ENCODE data around the gene CELSR3. TPM values are rescaled to one million over a fixed set of nuclear protein-coding genes. Genes with fewer than 3 reads are reported as not detected.

Gene CELSR3
- total RNA-seq, 1 experiment from 2014 or later, result 1.7 TPM

GRCh38 chr3:48635222-48636021, 27.3 kb downstream of the CELSR3 start, which contains the start of gene SLC26A6:
Gene SLC26A6, minus strand, starts transcription at chr3:48635461. Its CDS starts 68 bp downstream, at chr3:48635393.
- Histone ChIP-seq H3K27ac (peak within 1 kb of the TSS; percentile 30), H3K4me3 (peak within 1 kb of the TSS; percentile 73), H3K9me3 (replicated peaks) (no peaks in the 10 kb centered on the region), H3K4me1 (0 out of 2 replicates have a peak, but pooled peaks cover 9% of the 10 kb centered on the region), H3K27me3 (no peaks in the 10 kb centered on the region), H3K36me3 (peaks cover 2% of the 10 kb centered on the region; the same call in 1 of the 2 replicates)
- peak; percentile 97 for DNase-seq

GRCh38 chr3:48634661-48635221, 27.9 kb downstream of the CELSR3 start:
- H3K27me3 ChIP-seq, result no peaks in the 10 kb centered on the region
- peak overlapping the region; percentile 73 for H3K4me3 ChIP-seq
- H3K27ac ChIP-seq, result peak overlapping the region; percentile 30
- 0 out of 2 replicates have a peak, but pooled peaks cover 9% of the 10 kb centered on the region for H3K4me1 ChIP-seq
- H3K36me3 ChIP-seq, result peaks cover 2% of the 10 kb centered on the region; the same call in 1 of the 2 replicates
- H3K9me3 ChIP-seq (replicated peaks), result no peaks in the 10 kb centered on the region
- DNase-seq, result peak; percentile 67 to 73

- Histone ChIP-seq H3K27ac (no peak overlapping the region), H3K27me3 (no peaks in the 10 kb centered on the region), H3K4me3 (no peak overlapping the region), H3K36me3 (peaks cover 2% of the 10 kb centered on the region; the same call in 1 of the 2 replicates), H3K9me3 (replicated peaks) (no peaks in the 10 kb centered on the region), H3K4me1 (0 out of 2 replicates have a peak, but pooled peaks cover 9% of the 10 kb centered on the region)
- no peak for DNase-seq
Measured at GRCh38 chr3:48633743-48634142, 28.9 kb downstream of the CELSR3 start.

GRCh38 chr3:48633256-48633655, 29.4 kb downstream of the CELSR3 start:
- Histone ChIP-seq H3K27ac (no peak overlapping the region), H3K36me3 (peaks cover 2% of the 10 kb centered on the region; the same call in 1 of the 2 replicates), H3K4me3 (no peak overlapping the region), H3K27me3 (no peaks in the 10 kb centered on the region), H3K9me3 (replicated peaks) (no peaks in the 10 kb centered on the region), H3K4me1 (0 out of 2 replicates have a peak, but pooled peaks cover 9% of the 10 kb centered on the region)
- DNase-seq, result no peak

GRCh38 chr3:48631516-48632448, 30.9 kb downstream of the CELSR3 start:
- Histone ChIP-seq H3K36me3 (peaks cover 4% of the 10 kb centered on the region), H3K27ac (no peak overlapping the region), H3K4me3 (no peak overlapping the region), H3K27me3 (no peaks in the 10 kb centered on the region), H3K9me3 (replicated peaks) (no peaks in the 10 kb centered on the region), H3K4me1 (0 out of 2 replicates have a peak, but pooled peaks cover 6% of the 10 kb centered on the region)
- DNase-seq, result no peak

GRCh38 chr3:48630833-48631232, 31.9 kb downstream of the CELSR3 start:
- DNase-seq, result no peak
- Histone ChIP-seq H3K27me3 (no peaks in the 10 kb centered on the region), H3K27ac (no peak overlapping the region), H3K9me3 (replicated peaks) (no peaks in the 10 kb centered on the region), H3K4me3 (no peak overlapping the region), H3K4me1 (no peaks in the 10 kb centered on the region), H3K36me3 (peaks cover 4% of the 10 kb centered on the region)

GRCh38 chr3:48630407-48630806, 32.3 kb downstream of the CELSR3 start:
- Histone ChIP-seq H3K36me3 (peaks cover 4% of the 10 kb centered on the region), H3K9me3 (replicated peaks) (no peaks in the 10 kb centered on the region), H3K27me3 (no peaks in the 10 kb centered on the region), H3K4me1 (no peaks in the 10 kb centered on the region), H3K27ac (no peak overlapping the region), H3K4me3 (no peak overlapping the region)
- DNase-seq, result no peak

GRCh38 chr3:48629894-48630293, 32.8 kb downstream of the CELSR3 start:
- Histone ChIP-seq H3K36me3 (peaks cover 4% of the 10 kb centered on the region), H3K4me3 (no peak overlapping the region), H3K27ac (no peak overlapping the region)

GRCh38 chr3:48628277-48629017, 34.2 kb downstream of the CELSR3 start:
- Histone ChIP-seq H3K27ac (no peak overlapping the region), H3K27me3 (no peaks in the 10 kb centered on the region), H3K9me3 (replicated peaks) (no peaks in the 10 kb centered on the region), H3K4me1 (no peaks in the 10 kb centered on the region), H3K36me3 (peaks cover 4% of the 10 kb centered on the region), H3K4me3 (no peak overlapping the region)
- DNase-seq, result no peak

More at GRCh38 chr3:48629894-48630293, 32.8 kb downstream of the CELSR3 start:
- DNase-seq, result no peak
- Histone ChIP-seq H3K4me1 (no peaks in the 10 kb centered on the region), H3K27me3 (no peaks in the 10 kb centered on the region), H3K9me3 (replicated peaks) (no peaks in the 10 kb centered on the region)

- DNase-seq, result no peak
- no peak overlapping the region for H3K4me3 ChIP-seq
- peaks cover 2% of the 10 kb centered on the region for H3K36me3 ChIP-seq
- no peaks in the 10 kb centered on the region for H3K9me3 ChIP-seq (replicated peaks)
- H3K27me3 ChIP-seq, result no peaks in the 10 kb centered on the region
- H3K4me1 ChIP-seq, result no peaks in the 10 kb centered on the region
- H3K27ac ChIP-seq, result no peak overlapping the region
Measured at GRCh38 chr3:48625600-48625999, 37.1 kb downstream of the CELSR3 start.

GRCh38 chr3:48624767-48625166, 37.9 kb downstream of the CELSR3 start:
- no peaks in the 10 kb centered on the region for H3K9me3 ChIP-seq (replicated peaks)
- H3K27me3 ChIP-seq, result no peaks in the 10 kb centered on the region
- H3K27ac ChIP-seq, result no peak overlapping the region
- no peak for DNase-seq
- H3K4me3 ChIP-seq, result no peak overlapping the region
- H3K4me1 ChIP-seq, result no peaks in the 10 kb centered on the region
- peaks cover 2% of the 10 kb centered on the region for H3K36me3 ChIP-seq

- Histone ChIP-seq H3K4me3 (no peak overlapping the region), H3K4me1 (no peaks in the 10 kb centered on the region), H3K27me3 (no peaks in the 10 kb centered on the region), H3K9me3 (replicated peaks) (no peaks in the 10 kb centered on the region), H3K27ac (no peak overlapping the region), H3K36me3 (peaks cover 2% of the 10 kb centered on the region)
- DNase-seq, result no peak
Measured at GRCh38 chr3:48623851-48624547, 38.7 kb downstream of the CELSR3 start.

- no peak for DNase-seq
- H3K27me3 ChIP-seq, result no peaks in the 10 kb centered on the region
- no peak within 1 kb of the TSS for H3K27ac ChIP-seq
- no peaks in the 10 kb centered on the region for H3K4me1 ChIP-seq
- no peak within 1 kb of the TSS for H3K4me3 ChIP-seq
- H3K36me3 ChIP-seq, result no peaks in the 10 kb centered on the region
- no peaks in the 10 kb centered on the region; the same call in none of the 2 replicates for H3K9me3 ChIP-seq (replicated peaks)
Measured at GRCh38 chr3:48621461-48621869, 41.2 kb downstream of the CELSR3 start, which contains the start of gene TMEM89. Gene TMEM89, minus strand, starts transcription at chr3:48621769. Its CDS starts 13 bp downstream, at chr3:48621756.

All from SJCRH30 (cell line).